HG03571 (cell line): ENCODE measurements around the gene FUT8.
"Not testable (repeated sequence)": the region's sequence is repeated elsewhere in the genome, so short reads cannot be mapped to it uniquely, and the experiment has no call there.

ENCODE experiments used
- ATAC-seq: cut with Tn5 transposase; IDR thresholded peaks from one replicate; pipeline ENCODE4 v1.9.1; 2021; ENCODE audit not compliant: unreplicated experiment

Gene FUT8

DNA sequence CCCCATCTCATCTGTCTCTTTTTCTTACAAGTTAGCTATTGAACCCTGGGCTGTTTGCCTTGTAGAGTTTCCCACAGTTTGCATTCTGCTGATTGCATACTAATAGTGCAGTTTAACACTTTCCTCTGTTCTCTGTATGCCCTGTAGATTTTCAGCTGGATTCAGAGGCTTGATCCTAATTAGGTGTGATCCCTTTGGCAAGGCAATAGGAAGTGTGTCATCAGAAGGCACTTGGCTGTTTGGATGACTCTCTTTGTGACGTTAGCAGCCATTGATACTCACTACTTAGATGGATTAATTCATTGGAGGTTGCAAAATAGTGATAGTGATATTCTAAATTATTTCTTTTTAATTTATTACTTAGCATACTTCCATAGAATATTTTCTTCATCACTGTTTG, 33.6 kb downstream of the FUT8 start:
- no peak for ATAC-seq

DNA sequence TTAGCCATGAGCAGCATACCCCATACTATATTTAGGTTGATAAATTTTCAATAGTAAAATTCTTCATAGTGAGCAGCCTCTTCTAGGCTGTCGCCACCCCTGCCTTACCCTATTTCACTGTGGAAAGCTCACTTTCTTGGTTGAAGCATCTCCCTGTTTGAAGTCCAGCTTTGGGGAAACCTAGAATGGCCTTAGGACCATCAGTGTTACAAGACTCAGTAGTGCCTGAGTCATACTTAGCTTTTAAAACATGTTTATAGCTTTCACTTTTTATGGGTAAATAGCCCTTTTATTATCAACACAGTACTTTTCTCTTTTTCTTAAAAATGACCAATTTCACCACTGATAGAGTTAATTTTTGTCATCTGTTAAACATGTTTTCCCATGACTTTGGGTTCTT, 37.1 kb downstream of the FUT8 start:
- ATAC-seq, result no peak

DNA sequence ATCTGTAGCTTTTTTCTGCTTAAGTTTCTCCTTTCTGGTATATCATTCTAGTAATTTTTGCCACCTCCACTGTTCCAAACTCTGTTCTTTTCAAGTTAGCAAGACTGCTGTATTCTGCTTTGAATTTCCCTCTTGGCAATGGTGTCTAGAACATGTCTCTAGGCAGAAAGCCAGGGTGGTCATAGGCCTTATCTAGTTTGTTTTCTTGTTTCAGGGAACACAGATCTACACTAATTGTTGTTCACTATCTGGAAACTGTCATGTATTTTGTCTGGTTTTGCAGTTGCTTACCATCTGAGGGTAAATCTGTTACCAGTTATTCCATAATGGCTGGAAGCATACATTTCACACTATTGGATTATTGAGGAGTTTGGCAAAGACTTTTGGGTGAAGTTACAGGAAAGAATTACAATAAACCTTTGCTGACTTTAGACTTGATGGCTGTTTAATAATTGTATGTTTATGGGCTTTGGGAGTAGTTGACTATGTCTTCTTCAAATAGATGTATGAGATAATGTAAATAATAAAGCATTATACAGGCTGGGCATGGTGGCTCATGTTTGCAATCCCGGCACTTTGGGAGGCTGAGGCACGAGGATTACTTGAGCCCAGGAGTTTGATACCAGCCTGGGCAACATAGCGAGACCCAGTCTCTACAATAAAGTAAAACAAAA, 41.4 kb downstream of the FUT8 start:
- no peak for ATAC-seq

DNA sequence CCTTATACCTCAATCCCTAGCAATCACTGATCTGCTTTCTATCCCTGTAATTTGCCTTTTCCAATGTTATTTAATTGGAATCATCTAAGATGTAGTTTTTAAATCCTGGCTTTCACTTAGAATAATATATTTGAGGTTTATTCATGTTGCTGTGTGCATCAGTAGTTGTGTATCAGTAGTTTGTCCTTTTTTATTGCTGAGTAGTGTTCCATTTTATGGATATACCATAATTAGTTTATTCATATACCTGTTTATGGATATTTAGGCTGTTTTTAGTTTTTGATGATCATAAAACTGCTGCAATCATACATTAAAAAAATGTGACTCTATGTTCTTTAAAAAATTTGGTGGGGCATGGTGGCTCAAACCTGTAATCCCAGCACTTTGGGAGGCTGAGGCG, 43.7 kb downstream of the FUT8 start:
- ATAC-seq, result no peak

DNA sequence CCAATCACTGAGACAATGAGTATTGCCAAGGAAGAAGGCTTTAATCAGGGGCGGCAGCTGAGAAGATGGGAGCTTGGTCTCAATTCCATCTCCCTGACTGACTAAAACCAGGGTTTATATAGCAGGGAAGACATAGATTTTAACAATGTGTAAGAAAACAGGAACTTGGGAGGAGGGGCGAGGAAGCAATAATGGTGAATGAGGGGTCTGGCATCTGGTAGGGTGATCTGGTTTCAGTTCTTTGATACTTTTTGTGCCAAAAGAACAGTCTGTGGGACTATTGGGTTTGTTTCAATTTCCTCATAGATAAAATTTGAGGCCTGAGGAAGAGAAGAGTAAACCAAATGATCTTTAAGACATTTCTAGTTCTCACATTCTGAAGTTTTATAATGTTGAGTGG, 49.2 kb downstream of the FUT8 start:
- ATAC-seq, result peak; percentile 39

DNA sequence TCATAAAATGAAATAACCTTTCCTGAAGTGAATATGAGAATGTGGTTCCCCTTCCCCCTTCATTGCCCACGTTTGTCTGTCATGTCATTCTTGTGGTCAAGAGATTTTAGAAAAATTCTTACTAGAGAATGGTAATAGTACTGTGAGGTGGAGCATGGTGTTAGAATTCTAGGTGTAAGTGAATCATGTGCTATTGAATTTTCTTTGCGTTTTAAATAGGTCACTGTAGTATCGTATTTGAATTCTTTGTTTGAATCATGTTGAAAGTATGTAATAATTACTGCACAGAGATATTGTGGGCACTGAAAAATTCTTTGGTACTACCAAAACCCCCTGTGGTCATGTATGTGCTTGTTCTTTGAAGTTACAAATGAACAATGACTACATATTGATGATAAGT, 49.9 kb downstream of the FUT8 start:
- peak; percentile 47 for ATAC-seq

DNA sequence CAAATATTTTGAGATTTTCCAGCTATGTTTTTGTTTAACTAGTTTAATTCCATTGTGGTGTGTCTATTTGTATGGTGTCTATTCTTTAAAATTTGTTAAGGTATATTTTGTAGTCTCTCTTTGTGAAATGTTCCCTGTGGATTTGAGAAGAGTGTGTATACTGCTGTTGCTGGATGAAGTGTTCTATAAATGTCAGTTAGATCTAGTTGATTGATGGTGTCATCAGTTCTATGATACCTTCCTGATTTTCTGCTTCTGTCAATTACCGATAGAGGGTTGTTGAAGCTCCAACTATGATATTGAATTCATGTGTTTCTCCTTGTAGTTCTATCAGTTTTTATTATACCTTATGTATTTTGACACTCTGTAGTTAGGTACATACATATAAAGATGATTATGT, 53.1 kb downstream of the FUT8 start:
- ATAC-seq, result no peak

DNA sequence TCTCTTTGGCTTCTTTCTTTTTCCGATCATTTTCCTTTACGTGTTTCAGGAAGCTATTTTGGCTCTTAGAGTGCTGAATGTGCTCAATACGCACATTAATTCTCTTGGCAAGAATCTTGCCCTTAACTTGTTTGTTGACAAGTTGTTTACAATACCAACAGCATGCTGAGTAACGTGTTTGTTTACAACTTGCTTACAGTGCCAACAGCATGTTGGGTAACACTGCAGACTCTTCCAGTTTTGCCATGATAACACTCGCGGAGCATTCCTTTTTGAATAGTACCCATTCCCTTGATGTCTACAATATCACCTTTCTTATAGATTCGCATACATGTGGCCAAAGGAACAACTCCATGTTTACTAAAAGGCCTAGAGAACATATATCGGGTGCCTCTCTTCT, 55.4 kb downstream of the FUT8 start:
- not testable (repeated sequence) for ATAC-seq

DNA sequence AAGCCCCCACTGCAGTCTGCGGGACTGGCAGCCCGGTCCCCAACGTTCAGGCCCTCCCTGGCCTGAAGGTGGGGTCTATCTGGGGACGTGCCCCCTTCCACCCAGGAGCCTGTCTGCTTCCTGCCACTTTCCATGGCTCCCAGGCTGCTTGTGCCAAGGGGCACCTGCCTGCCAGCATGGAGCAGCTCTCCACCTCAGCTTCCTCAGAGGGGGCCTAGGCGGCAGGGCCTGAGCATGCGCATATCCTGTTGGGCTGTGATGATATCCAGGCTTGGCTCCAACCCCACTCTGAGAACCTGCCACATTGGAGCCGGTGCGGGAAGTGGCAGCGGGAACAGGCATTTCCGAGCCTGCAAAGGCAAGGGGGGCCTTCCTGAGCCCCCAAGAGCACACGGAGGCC, 57.4 kb downstream of the FUT8 start:
- no peak for ATAC-seq

DNA sequence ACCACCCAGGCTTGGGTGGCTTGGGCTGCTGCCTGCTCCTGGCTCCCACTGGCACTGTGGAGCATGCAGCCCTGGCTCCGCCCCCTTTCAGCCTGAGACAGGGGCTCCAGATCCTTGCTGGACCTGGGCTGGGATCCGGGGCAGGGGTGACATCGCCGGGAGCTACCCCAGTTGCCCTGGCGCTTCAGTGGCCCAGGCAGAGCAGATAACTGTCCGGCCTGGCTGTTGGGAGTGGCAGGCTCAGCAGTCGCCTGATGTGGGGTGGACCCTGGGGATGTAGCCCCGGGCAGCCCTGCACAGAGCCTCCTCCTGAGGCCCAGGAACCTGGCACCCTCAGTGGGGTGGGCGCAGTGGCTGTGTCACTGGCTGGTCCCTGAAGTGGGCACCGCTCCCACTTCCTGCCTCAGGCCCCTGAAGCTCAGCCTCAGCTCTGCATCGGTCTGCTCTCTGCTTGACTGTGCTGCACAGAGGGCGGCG, 57.9 kb downstream of the FUT8 start:
- peak; percentile 36 for ATAC-seq

DNA sequence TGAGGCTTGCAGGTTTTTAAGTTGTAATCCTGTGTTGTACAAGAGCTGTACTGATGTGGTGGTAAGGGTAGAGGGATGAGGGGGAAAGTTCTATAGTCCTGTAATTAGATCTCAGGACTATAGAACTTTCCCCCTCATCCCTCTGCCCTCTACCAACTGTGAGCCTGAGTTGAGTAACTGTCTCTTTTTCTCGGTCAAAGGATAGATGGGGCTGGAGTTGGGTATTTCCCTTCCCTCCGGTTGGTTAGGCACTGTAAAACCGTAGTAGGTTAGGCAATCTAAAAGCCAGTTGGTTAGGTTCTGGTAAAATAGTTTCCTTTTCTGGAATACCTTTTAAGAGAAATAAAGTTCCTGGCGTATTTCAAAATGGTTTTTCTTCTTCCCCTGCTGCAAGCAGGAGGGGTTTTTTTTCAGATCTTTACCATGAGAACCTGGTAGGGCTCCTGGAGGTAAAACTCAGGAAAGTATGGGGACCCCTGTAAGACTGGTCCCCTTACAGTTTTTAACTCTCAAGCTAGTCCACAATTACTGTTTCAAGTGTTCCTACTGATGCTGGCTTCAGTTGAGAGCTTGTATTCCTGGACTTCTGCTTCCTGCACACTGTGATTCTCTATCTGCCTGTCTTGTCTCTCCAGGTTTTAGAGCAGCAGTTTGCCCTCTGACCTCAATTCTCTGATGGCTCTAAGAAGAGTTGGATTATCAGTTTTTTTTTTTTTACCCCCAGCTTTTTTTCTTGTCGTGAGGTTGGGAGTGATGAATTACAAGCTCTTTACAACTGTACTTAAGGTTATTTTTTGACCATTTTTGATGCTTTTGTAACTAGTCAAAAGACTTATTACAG, 58.7 kb downstream of the FUT8 start:
- peak; percentile 70 for ATAC-seq

DNA sequence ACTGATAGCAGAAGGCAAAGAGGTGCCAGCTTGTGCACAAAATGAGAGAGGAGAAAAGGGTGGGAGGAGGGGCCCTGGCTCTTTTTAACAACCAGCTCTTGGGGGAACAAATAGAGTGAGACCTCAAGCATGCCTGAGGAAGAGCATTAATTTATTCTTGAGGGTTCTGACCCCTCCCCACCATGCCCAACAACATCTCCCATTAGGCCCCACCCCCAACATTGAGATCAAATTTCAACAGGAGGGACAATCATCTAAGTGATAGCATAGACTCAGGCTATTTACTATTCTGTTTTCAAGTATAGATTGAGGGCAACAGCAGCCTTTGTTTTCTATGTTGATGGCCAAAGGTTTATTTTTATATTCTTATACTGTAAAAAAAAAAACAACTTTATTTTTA, 59.7 kb downstream of the FUT8 start:
- ATAC-seq, result no peak

DNA sequence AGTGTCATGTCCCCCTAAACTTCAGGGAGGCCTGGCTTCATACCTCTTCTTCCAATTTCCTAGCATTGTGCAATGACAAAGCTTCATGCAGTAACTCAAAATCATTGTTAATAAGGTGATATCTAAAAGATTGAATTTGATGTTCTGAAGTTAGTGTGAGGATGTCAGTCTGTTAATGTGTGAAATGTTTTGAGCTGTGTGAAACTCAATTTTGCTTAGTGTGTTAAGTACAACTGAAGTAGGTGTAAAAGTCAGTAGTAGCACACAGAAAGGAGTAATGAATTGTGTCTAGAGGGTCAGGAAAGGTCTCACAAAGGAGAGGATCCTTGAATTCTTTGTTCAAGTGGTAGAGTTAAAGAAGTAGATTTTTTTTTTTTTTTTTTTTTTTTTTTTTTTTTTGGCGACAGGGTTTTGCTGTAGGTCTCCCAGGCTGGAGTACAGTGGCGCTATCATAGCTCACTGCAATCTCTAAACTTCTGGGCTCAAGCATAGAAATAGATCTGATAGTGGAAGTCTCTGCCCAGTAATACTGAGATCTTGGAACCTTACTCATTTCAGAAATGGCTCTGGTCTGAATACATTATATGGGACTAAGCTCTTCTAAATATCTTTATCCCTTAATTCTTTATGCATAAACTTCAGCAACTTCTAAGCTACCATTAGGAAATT, 63.9 kb downstream of the FUT8 start:
- ATAC-seq, result peak; percentile 75

DNA sequence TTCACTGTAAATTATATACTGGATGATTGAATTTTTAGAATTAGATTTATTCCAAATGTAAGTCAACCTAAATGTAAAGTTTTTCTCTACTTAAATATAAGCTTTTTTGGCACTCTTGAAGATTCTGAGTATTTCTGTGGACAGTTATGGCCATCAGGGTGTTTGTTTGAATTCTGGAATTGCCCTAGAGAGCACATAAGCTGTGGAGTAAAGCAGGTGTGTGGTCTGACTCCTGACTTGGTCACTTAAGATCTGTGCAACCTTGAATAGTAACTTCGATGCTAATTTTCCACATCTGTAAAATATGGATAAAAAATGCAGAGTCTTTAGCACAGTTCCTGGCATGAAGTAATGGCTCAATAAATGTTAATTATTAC, 64.4 kb downstream of the FUT8 start:
- no peak for ATAC-seq

DNA sequence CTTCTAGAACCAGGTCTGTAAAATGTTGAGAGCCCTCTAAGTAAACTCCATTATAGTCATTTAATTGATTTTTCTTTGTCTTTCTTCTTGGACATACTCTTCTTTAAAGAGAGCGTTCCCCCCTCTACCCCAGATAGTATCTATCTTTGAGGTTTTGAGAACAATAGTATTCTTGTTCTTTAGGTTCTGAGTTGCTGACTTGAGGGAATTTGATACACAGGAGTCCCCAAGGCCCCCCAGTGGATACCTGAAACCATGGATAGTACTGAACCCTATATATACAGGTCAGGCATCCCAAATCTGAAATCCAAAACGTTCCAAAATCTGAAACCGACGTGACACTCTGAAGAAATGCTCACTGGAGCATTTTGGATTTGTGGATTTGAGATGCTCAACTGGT, 65.5 kb downstream of the FUT8 start:
- ATAC-seq, result no peak

DNA sequence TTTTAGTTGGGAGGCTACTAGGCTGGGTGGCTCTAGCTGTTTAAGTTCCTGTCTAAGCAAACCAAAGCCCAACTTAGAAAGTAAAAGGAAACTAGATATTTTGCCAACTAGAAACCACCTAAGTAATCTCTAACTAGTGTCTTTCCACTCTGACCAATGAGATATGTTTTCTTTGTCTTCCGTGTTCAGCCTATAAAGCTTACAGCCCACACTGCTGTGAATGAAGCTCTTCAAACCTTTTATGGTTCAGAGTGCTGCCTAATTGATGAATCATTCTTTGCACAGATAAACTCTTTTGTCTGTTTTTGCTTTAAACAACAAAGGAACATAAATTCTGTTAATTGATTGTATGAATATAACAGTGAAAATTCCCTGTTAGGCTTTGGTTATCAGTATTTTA, 66.1 kb downstream of the FUT8 start:
- peak; percentile 34 for ATAC-seq

DNA sequence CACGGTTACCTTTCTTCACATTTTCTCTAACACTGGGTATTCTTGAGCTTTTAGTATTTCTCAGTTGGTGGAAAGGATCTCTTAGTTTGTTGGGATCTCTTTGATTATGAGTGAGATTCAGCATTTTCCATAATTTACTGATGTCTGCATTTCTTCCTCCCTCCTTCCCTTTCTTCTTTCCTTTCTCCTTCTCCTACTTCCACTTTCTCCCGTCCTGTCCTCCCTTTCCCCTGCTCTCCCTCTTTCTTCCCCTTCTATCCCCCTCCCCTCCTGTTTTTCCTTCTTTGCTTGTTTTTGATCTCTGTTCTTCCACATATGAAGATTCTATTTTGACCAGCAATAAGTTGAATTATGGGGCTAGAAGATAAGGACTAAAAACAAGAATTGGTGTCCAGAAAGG, 66.9 kb downstream of the FUT8 start:
- no peak for ATAC-seq

DNA sequence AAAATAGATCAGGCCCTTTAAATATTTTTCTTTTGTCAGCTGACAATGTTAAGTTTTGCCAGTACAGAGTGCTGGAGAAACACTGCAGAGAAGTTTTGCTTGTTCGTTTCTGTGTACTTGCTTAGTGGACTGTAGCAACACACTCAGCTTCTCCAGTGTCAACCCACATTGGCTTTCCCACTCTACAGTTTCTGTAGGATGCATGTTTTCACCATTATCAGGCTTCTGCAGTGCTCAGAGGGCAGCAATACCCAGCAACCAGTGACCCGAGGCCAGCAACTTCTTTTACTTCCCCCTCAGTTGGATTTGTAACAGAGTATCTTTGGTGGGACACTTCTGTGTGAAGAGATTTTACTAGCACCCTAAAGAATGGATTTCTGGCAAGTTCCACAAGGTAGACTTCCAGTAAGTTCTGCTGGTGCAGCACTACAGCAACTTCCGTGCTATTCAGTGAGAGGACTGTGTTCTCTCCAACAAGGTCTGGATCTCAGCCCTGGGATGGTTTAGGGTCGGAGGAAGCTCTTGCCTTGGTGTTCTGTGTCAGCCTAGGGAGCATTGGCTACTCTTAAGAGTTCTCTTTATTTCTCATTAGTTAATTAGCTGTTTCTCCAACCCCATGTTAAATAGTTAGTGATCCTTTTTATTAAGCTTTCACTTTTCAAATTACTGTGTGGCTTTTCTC, 70.4 kb downstream of the FUT8 start:
- no peak for ATAC-seq

DNA sequence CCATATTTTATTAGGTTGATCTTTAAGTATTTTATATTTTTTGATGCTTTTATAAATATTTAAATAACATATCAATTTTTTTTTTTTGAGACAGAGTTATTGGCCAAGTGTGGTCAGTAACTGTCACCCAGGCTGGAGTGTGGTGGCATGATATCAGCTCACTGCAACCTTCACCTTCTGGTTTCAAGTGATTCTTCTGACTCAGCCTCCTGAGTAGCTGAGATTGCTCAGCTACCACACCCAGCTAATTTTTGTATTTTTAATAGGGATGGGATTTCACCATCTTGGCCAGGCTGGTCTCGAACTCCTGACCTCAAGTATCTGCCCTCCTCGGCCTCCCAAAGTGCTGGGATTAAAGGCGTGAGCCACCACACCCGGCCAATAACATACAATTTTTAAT, 71.1 kb downstream of the FUT8 start:
- no peak for ATAC-seq

DNA sequence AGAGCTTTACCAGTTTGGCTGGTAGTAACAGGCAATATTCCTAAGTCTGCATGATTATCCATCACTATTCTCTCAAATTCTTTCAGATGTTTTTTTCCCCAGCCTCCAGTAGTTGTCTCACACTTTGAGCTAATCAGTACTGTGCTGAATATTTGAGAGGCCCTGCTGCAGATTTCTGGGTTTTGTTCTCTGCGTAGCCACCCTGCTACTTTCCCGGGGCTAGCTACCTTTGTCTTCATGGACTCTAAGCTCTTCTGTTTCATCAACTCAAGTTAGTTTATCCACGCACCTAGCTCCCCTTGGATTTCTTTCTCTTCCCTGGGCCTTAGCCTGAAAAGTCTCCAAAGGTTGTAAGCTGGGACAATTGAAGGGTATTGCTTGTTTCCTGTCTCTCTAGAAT, 73.0 kb downstream of the FUT8 start:
- ATAC-seq, result no peak

DNA sequence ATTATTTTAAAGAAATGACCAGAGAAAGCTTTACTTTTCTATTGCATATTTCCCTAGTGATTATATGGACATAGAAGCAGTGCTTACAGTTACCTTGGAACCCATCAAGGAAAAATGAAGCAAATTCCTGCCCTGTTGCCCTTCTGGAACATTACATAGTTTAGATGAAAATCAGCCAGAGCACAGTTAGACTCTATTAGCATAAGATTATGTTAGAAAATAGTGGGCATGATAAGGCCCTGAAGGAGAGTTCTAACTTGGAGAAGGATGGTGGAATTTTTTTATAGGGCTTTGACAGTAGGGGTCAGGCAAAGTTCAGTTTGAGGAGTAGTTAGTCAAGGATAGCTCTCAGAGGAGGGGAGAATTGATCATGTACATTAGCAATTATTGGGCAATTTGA, 74.3 kb downstream of the FUT8 start:
- no peak for ATAC-seq
